PC-9 (cell line): ENCODE data around the gene CFAP97. TPM values are rescaled to one million over a fixed set of nuclear protein-coding genes. Genes with fewer than 3 reads are reported as not detected.
A peak's percentile ranks its signal among the peaks of the same experiment; 100 is the strongest.

Experiments
- BruUV-seq: library from RNA; stranded (reverse); fragments of 400-500 nt; replicated peaks from 2 replicates; lab custom pipeline; 2021; lab: Mats Ljungman, UMichigan
- CTCF ChIA-PET: fragments of 300-600 bp; sonication (Branson Sonifier 250); formaldehyde crosslinking; loops from one replicate; lab custom pipeline; 2022; ENCODE audit warnings: antibody characterized with exemption; lab: Charles Lee
- POLR2A ChIA-PET: fragments of 300-600 bp; sonication (Branson Sonifier 250); formaldehyde crosslinking; loops from one replicate; lab custom pipeline; 2022; ENCODE audit warnings: antibody characterized with exemption; ENCODE audit not compliant: unreplicated experiment; lab: Charles Lee
- DNase-seq, 2 experiments: peaks; one replicate each; pipeline versions ENCODE4 v3.0.0 to v3.0.0-alpha.2; 2015 to 2022; ENCODE audit warnings: mixed read lengths in 1 of 2
- H2AFZ ChIP-seq: fragments of 200-600 bp; sonication (generic); 2 replicates; pipeline ENCODE4 v1.8.1; 2017; ENCODE audit warnings: antibody characterized with exemption
- H3F3A ChIP-seq: fragments of 200-600 bp; sonication (generic); 2 replicates; pipeline ENCODE4 v1.8.1; 2017; ENCODE audit warnings: antibody characterized with exemption, mild to moderate bottlenecking, low read depth; ENCODE audit not compliant: insufficient read depth
- H3K27ac ChIP-seq: fragments of 200-600 bp; sonication (generic); 2 replicates; pipeline ENCODE4 v1.6.1; 2016; ENCODE audit warnings: mixed run types
- H3K27me3 ChIP-seq: fragments of 200-600 bp; sonication (generic); 2 replicates; pipeline ENCODE4 v1.6.1; 2016; ENCODE audit warnings: low read depth, mixed run types; ENCODE audit not compliant: insufficient read depth
- H3K36me3 ChIP-seq: fragments of 200-600 bp; sonication (generic); 2 replicates; pipeline ENCODE4 v1.6.1; 2016; ENCODE audit warnings: low read depth, mixed run types
- H3K4me1 ChIP-seq: fragments of 200-600 bp; sonication (generic); replicated peaks from 2 replicates; pipeline ENCODE4 v1.6.1; 2016; ENCODE audit warnings: mixed run types; ENCODE audit not compliant: insufficient read depth
- H3K4me2 ChIP-seq: fragments of 200-600 bp; sonication (generic); 2 replicates; pipeline ENCODE4 v1.6.1; 2017; ENCODE audit warnings: mixed run types
- H3K4me3 ChIP-seq: fragments of 200-600 bp; sonication (generic); 2 replicates; pipeline ENCODE4 v1.6.1; 2016; ENCODE audit warnings: mixed run types
- H3K79me2 ChIP-seq: fragments of 200-600 bp; sonication (generic); 2 replicates; pipeline ENCODE4 v1.6.1; 2017; ENCODE audit warnings: low read depth, mixed run types
- H3K9me2 ChIP-seq: fragments of 200-600 bp; sonication (generic); 2 replicates; pipeline ENCODE4 v1.8.1; 2017; ENCODE audit warnings: mild to moderate bottlenecking; ENCODE audit not compliant: insufficient read depth
- H3K9me3 ChIP-seq: fragments of 200-600 bp; sonication (generic); 2 replicates; pipeline ENCODE4 v1.8.1; 2016; ENCODE audit warnings: low read depth; ENCODE audit not compliant: insufficient read depth
- H4K20me1 ChIP-seq: fragments of 200-600 bp; sonication (generic); 2 replicates; pipeline ENCODE4 v1.8.1; 2017; ENCODE audit not compliant: insufficient read depth
- EZH2 ChIP-seq: fragments of 200-600 bp; sonication (generic); IDR thresholded peaks from 2 replicates; pipeline ENCODE4 v1.8.0; 2017; ENCODE audit warnings: antibody characterized with exemption, low read depth
- intact Hi-C: fragments of 100-400 bp; cut with micrococcal nuclease; formaldehyde crosslinking; loops from one replicate; pipeline ENCODE4 v1.10.0; 2022; ENCODE audit not compliant: unreplicated experiment
- total RNA-seq: library from RNA; stranded (reverse); gene quantifications from 2 replicates; pipeline ENCODE4 v1.2.3, GENCODE V29; 2021
- TF ChIP-seq, protein P1 (sequence below): fragments of 200-600 bp; sonication (generic); conservative IDR thresholded peaks from 2 replicates; pipeline ENCODE4 v1.6.1; 2017; ENCODE audit warnings: mixed run types, antibody characterized with exemption, mild to moderate bottlenecking, moderate library complexity

CFAP97 gene
- total RNA-seq, 1 experiment from 2014 or later: 48.2 TPM

- CTCF ChIA-PET: no interaction called here
- POLR2A ChIA-PET: interaction anchor here (0.6 kb wide), 1 partner anchor 361 kb away, joined by 5 read pairs; no protein-coding TSS in a partner anchor
- Histone ChIP-seq H3K9me3 (no peaks in the 10 kb centered on the region), H3K36me3 (no peaks in the 10 kb centered on the region), H3K4me3 (no peak overlapping the region), H3K79me2 (peaks cover 16% of the 10 kb centered on the region; the same call in 1 of the 2 replicates), H3K4me2 (no peak overlapping the region), H3F3A (no peaks in the 10 kb centered on the region), H3K4me1 (peaks cover 10% of the 10 kb centered on the region; the same call in 1 of the 2 replicates), H2AFZ (no peak overlapping the region), H3K27me3 (no peaks in the 10 kb centered on the region), H4K20me1 (no peaks in the 10 kb centered on the region), H3K27ac (no peak overlapping the region), H3K9me2 (no peaks in the 10 kb centered on the region)
- intact Hi-C loops: loop anchor here (5.0 kb wide), 1 partner anchor 45 kb away; no protein-coding TSS in a partner anchor
- TF ChIP-seq, protein P1, sequence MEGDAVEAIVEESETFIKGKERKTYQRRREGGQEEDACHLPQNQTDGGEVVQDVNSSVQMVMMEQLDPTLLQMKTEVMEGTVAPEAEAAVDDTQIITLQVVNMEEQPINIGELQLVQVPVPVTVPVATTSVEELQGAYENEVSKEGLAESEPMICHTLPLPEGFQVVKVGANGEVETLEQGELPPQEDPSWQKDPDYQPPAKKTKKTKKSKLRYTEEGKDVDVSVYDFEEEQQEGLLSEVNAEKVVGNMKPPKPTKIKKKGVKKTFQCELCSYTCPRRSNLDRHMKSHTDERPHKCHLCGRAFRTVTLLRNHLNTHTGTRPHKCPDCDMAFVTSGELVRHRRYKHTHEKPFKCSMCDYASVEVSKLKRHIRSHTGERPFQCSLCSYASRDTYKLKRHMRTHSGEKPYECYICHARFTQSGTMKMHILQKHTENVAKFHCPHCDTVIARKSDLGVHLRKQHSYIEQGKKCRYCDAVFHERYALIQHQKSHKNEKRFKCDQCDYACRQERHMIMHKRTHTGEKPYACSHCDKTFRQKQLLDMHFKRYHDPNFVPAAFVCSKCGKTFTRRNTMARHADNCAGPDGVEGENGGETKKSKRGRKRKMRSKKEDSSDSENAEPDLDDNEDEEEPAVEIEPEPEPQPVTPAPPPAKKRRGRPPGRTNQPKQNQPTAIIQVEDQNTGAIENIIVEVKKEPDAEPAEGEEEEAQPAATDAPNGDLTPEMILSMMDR: no peak
- no peak for TF ChIP-seq EZH2
- DNase-seq: no peak
- BruUV-seq: no TSS peak
These were observed 8.8 kb upstream of the CFAP97 start for GRCh38 chr4:185212581-185212980.

GRCh38 chr4:185211641-185212040, 7.8 kb upstream of the CFAP97 start:
- Histone ChIP-seq H3K27ac (no peak overlapping the region), H3F3A (no peaks in the 10 kb centered on the region), H3K9me3 (no peaks in the 10 kb centered on the region), H3K9me2 (no peaks in the 10 kb centered on the region), H3K4me1 (peaks cover 10% of the 10 kb centered on the region; the same call in 1 of the 2 replicates), H3K4me3 (no peak overlapping the region), H2AFZ (no peak overlapping the region), H3K36me3 (no peaks in the 10 kb centered on the region), H4K20me1 (no peaks in the 10 kb centered on the region), H3K79me2 (peaks cover 16% of the 10 kb centered on the region; the same call in 1 of the 2 replicates), H3K4me2 (peak overlapping the region; percentile 84), H3K27me3 (no peaks in the 10 kb centered on the region)
- DNase-seq: no peak
- TF ChIP-seq EZH2: no peak
- TF ChIP-seq, protein P1: no peak
- intact Hi-C loops: loop anchor here (5.0 kb wide), 1 partner anchor 46 kb away; no protein-coding TSS in a partner anchor
- ChIA-PET CTCF (no interaction called here), POLR2A (no interaction called here)
- BruUV-seq: no TSS peak

- Histone ChIP-seq H3K9me2 (no peaks in the 10 kb centered on the region), H3F3A (no peaks in the 10 kb centered on the region), H3K27ac (no peak overlapping the region), H3K79me2 (peaks cover 16% of the 10 kb centered on the region; the same call in 1 of the 2 replicates), H3K4me2 (peak overlapping the region; percentile 84), H3K4me1 (peaks cover 10% of the 10 kb centered on the region; the same call in 1 of the 2 replicates), H4K20me1 (no peaks in the 10 kb centered on the region), H2AFZ (peak overlapping the region; percentile 77), H3K9me3 (no peaks in the 10 kb centered on the region), H3K4me3 (peak overlapping the region; percentile 80), H3K27me3 (no peaks in the 10 kb centered on the region), H3K36me3 (no peaks in the 10 kb centered on the region)
- no TSS peak for BruUV-seq
- ChIA-PET CTCF (no interaction called here), POLR2A (no interaction called here)
- DNase-seq: no peak
- intact Hi-C loops: loop anchor here (5.0 kb wide), 1 partner anchor 46 kb away; no protein-coding TSS in a partner anchor
- TF ChIP-seq EZH2: no peak
- TF ChIP-seq, protein P1: no peak
These were observed 7.2 kb upstream of the CFAP97 start for GRCh38 chr4:185211035-185211434.
